ENCODE data around the gene CHD9.

GRCh38 chr16:53089434-53090285 lies 34.9 kb downstream of the CHD9 start:
- TF ChIP-seq, protein P1, sequence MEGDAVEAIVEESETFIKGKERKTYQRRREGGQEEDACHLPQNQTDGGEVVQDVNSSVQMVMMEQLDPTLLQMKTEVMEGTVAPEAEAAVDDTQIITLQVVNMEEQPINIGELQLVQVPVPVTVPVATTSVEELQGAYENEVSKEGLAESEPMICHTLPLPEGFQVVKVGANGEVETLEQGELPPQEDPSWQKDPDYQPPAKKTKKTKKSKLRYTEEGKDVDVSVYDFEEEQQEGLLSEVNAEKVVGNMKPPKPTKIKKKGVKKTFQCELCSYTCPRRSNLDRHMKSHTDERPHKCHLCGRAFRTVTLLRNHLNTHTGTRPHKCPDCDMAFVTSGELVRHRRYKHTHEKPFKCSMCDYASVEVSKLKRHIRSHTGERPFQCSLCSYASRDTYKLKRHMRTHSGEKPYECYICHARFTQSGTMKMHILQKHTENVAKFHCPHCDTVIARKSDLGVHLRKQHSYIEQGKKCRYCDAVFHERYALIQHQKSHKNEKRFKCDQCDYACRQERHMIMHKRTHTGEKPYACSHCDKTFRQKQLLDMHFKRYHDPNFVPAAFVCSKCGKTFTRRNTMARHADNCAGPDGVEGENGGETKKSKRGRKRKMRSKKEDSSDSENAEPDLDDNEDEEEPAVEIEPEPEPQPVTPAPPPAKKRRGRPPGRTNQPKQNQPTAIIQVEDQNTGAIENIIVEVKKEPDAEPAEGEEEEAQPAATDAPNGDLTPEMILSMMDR (IDR thresholded peaks at IDR 0.05): no peak
- TF ChIP-seq POLR2AphosphoS5 (IDR thresholded peaks at IDR 0.05): peak in 1 of 2 donors; percentile 16
